HG03095 (cell line): Measurements from ENCODE around the gene ZBTB46.
"Not testable (repeated sequence)": the region's sequence is repeated elsewhere in the genome, so short reads cannot be mapped to it uniquely, and the experiment has no call there.

Experiments used
- ATAC-seq: cut with Tn5 transposase; IDR thresholded peaks from one replicate; pipeline ENCODE4 v1.9.1; 2021; ENCODE audit warnings: moderate library complexity; ENCODE audit not compliant: unreplicated experiment

Gene ZBTB46

GRCh38 chr20:63819224-63819921 lies 11.7 kb downstream of the ZBTB46 start:
- ATAC-seq, result no peak

- ATAC-seq, result no peak
Observed at GRCh38 chr20:63815615-63816253, 15.3 kb downstream of the ZBTB46 start.

GRCh38 chr20:63814891-63815614 lies 16.0 kb downstream of the ZBTB46 start:
- no peak for ATAC-seq

- no peak for ATAC-seq
Observed at GRCh38 chr20:63811491-63811875, 19.6 kb downstream of the ZBTB46 start.

GRCh38 chr20:63810730-63811490 lies 20.2 kb downstream of the ZBTB46 start:
- no peak for ATAC-seq

GRCh38 chr20:63809856-63810255 lies 21.2 kb downstream of the ZBTB46 start:
- no peak for ATAC-seq

- ATAC-seq, result no peak
Observed at GRCh38 chr20:63808964-63809674, 21.9 kb downstream of the ZBTB46 start.

- ATAC-seq, result no peak
Observed at GRCh38 chr20:63808145-63808724, 22.8 kb downstream of the ZBTB46 start.

- no peak for ATAC-seq
Observed at GRCh38 chr20:63807654-63808053, 23.4 kb downstream of the ZBTB46 start.

GRCh38 chr20:63804308-63804636 lies 26.8 kb downstream of the ZBTB46 start:
- ATAC-seq, result no peak

- no peak for ATAC-seq
Observed at GRCh38 chr20:63802469-63803240, 28.4 kb downstream of the ZBTB46 start.

GRCh38 chr20:63801174-63801573 lies 29.9 kb downstream of the ZBTB46 start:
- not testable (repeated sequence) for ATAC-seq

GRCh38 chr20:63800411-63800810 lies 30.7 kb downstream of the ZBTB46 start:
- ATAC-seq, result not testable (repeated sequence)

- ATAC-seq, result not testable (repeated sequence)
Observed at GRCh38 chr20:63799127-63799526, 31.9 kb downstream of the ZBTB46 start.

GRCh38 chr20:63797175-63797574 lies 33.9 kb downstream of the ZBTB46 start:
- ATAC-seq, result not testable (repeated sequence)

- ATAC-seq, result no peak
Observed at GRCh38 chr20:63795178-63795830, 35.8 kb downstream of the ZBTB46 start.

GRCh38 chr20:63794614-63795013 lies 36.5 kb downstream of the ZBTB46 start:
- no peak for ATAC-seq

GRCh38 chr20:63792866-63793265 lies 38.2 kb downstream of the ZBTB46 start:
- no peak for ATAC-seq

GRCh38 chr20:63791497-63792156 lies 39.4 kb downstream of the ZBTB46 start:
- ATAC-seq, result no peak
